GM13977 (cell line): ENCODE measurements around the gene GARNL3.

ENCODE experiments used
- DNase-seq: peaks from one replicate; pipeline ENCODE4 v3.0.0; 2012; ENCODE audit warnings: low spot score
- CTCF ChIP-seq: IDR thresholded peaks from 2 replicates; pipeline ENCODE4 v1.5.1; 2012; ENCODE audit warnings: mild to moderate bottlenecking, control low read depth; ENCODE audit not compliant: insufficient read depth; ENCODE audit errors: extremely low read depth, missing control alignments
- in situ Hi-C: fragments of 300-500 bp; cut with MboI; formaldehyde crosslinking; loops from one replicate; pipeline ENCODE4 v1.12.0; 2022; ENCODE audit warnings: low sequenced_read_pairs, low pct_unique_long_range_greater_than_20kb, mixed read lengths, inconsistent platforms; ENCODE audit not compliant: unreplicated experiment

Gene GARNL3

GRCh38 chr9:127407492-127407843, 142.9 kb downstream of the GARNL3 start:
- DNase-seq = no peak
- no peak for TF ChIP-seq CTCF
- in situ Hi-C loops = no loop called here

GRCh38 chr9:127411122-127411521, 146.5 kb downstream of the GARNL3 start:
- DNase-seq = no peak
- in situ Hi-C loops = no loop called here
- no peak for TF ChIP-seq CTCF

GRCh38 chr9:127415141-127415540, 150.6 kb downstream of the GARNL3 start:
- TF ChIP-seq CTCF = no peak
- in situ Hi-C loops = no loop called here

GRCh38 chr9:127415657-127416056, 151.1 kb downstream of the GARNL3 start:
- no peak for TF ChIP-seq CTCF
- in situ Hi-C loops = no loop called here
- DNase-seq = no peak

More at GRCh38 chr9:127415141-127415540, 150.6 kb downstream of the GARNL3 start:
- DNase-seq = no peak

- no peak for TF ChIP-seq CTCF
- in situ Hi-C loops = no loop called here
- no peak for DNase-seq
Observed at GRCh38 chr9:127417131-127418036, 152.8 kb downstream of the GARNL3 start.

- in situ Hi-C loops = no loop called here
- peak; percentile 65 for DNase-seq
- peak; percentile 66 for TF ChIP-seq CTCF
Observed at GRCh38 chr9:127418037-127418471, 153.5 kb downstream of the GARNL3 start.
